Endothelial cell of hepatic sinusoid (primary cell): Measurements from ENCODE around the gene RAD51B.

ENCODE experiments used
- in situ Hi-C: cut with HindIII; loops from 2 replicates; pipeline ENCODE4 v1.10.0; 2017; ENCODE audit warnings: low sequenced_read_pairs

Gene RAD51B

GRCh38 chr14:67833403-67833802 lies 13.8 kb downstream of the RAD51B start:
- in situ Hi-C loops, result no loop called here

- in situ Hi-C loops, result no loop called here
These were observed 16.0 kb downstream of the RAD51B start for GRCh38 chr14:67835596-67835995.

DNA sequence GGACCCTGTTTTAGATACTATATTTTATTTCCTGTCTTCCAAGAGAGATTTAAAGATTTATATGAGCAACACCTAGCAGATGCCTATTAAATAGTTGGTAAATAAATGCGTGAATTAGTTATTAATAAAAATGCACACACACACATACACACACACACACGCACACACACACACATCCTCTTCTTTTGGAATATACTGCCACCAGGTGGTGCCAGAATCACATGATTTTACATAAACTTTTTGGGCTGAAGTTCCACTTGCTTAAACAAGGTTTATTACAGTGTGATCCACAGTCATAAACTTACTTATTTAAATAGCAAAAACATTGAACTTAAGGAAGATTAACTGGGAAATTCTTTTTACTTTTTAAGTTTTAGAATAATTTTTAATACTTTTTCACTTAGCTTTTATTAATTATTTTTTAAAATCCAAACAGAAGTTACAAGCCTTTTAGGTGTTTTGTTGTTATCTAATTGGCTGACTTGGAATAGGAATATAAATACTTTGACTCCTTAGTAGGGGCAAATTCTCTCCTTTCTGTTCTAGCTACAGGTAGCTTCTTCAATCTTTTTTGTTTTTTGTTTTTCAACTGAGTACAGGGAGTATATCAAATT lies 17.5 kb downstream of the RAD51B start:
- in situ Hi-C loops, result no loop called here

- in situ Hi-C loops, result no loop called here
These were observed 26.5 kb downstream of the RAD51B start for GRCh38 chr14:67846029-67846610.

- in situ Hi-C loops, result no loop called here
These were observed 30.7 kb downstream of the RAD51B start for GRCh38 chr14:67850066-67850830.

DNA sequence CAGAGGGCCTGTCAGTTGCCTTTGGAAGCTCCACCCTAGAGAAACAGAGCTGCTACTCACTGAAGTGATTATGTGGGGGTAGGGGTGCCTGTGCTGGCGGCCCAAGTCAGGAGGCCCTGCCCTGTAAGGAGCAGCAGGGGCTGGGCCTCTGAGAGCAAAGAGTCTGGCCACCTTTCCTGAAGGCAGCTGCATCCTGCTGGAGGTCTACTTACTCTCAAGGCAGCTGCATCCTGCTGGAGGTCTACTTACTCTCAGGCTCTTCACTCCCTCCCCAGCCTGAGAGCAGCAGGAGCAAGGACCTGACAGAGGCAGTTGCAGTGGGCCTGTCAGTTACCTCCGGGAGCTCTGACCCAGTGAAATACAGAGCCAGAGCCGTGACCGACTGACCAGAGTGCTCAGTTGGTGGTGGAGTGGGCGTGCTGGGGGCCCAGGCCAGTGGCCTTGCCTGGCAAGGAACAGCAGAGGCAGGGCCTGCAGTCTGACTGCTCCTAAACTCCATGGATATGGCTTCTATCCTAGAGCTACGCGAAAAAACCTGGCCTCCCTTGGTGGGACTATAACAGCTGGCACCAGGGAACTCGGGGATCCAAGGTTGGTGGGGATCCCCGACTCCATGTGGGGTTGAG lies 32.3 kb downstream of the RAD51B start:
- in situ Hi-C loops, result no loop called here

DNA sequence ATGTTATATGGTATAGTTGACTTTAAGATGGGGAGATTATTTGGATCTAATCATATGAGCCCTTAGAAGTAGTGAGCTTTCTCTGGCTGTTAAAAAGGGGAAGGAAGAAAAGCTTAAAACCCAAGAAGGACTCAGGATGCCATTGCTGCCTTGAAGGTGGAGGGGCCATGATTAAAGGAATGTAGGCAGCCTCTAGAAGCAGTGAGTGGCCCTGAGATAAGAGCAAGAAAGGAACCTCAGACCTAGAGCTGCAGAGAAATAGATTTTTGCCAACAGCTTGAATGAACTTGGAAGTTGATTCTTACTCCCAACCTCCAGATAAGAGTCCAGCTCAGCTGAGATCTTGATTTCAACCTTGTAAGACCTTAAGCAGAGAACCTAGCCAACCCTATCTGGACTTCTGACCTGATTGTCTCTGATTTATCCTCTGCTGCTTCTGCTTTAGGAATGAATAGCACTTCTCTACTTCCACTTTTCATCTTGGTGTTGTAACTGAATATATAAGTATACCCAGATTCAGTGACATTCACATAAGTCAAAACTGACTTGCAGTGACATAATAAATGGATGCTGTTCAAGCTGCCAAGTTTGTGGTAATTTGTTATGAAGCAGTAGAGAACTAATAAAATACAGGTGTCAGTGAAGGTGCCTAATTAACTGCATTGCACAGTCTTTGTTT lies 33.5 kb downstream of the RAD51B start:
- in situ Hi-C loops, result no loop called here

GRCh38 chr14:67853715-67854114 lies 34.1 kb downstream of the RAD51B start:
- in situ Hi-C loops, result no loop called here

GRCh38 chr14:67856827-67857226 lies 37.2 kb downstream of the RAD51B start:
- in situ Hi-C loops, result no loop called here

GRCh38 chr14:67857778-67858350 lies 38.3 kb downstream of the RAD51B start:
- in situ Hi-C loops, result no loop called here

- in situ Hi-C loops, result no loop called here
These were observed 39.7 kb downstream of the RAD51B start for GRCh38 chr14:67859169-67859749.

DNA sequence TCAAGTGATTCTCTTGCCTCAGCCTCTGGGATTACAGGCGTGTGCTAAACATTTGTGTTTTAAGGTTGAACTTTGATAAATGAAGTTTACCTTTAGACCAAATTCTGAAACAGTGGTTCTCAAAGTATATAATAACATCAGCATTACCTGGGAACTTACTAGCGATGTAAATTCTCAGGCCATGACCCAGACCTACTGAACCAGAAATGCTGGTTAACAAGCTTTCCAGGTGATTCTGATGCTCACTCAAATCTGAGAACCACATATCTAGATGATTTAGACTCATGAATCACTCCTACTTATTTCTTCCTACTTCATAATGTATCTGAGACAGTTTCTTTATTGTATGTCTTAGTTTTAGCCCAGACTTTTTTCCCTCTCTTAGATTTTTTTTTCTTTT lies 43.6 kb downstream of the RAD51B start:
- in situ Hi-C loops, result no loop called here

DNA sequence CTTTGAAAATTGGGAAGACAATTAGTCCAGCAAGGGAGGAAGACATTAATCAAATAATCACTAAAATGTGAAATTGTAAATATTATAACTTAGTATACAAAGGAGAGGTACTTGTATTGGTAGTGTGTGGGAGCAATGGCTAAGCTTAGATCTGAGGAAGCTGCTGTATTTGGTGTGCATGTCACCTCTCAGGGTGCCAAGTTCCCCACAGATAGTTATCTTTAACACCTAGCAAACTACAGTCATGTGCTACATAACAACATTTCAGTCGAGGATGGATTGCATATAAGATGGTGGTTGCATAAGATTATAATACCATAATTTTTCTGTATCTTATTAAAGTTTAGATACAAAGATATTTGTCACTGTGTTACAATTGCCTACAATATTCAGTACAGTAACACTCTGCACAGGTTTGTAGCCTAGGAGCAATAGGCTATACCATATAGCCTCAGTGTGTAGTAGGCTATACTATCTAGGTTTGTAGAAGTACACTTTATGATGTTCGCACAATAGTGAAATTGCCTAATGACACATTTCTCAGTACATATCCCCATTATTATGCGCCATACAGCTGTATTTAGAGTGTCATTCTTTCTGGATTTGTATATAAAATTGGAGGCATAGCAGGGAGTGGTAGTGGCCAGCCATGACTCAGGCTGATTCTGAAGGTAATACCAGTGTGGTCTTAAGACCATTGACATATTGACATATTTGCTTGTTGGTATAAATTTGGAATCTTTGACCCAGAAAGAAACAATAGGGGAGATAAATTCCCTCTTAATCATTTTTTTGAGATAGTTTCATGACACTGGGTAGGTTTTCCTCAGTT lies 55.8 kb downstream of the RAD51B start:
- in situ Hi-C loops, result no loop called here

DNA sequence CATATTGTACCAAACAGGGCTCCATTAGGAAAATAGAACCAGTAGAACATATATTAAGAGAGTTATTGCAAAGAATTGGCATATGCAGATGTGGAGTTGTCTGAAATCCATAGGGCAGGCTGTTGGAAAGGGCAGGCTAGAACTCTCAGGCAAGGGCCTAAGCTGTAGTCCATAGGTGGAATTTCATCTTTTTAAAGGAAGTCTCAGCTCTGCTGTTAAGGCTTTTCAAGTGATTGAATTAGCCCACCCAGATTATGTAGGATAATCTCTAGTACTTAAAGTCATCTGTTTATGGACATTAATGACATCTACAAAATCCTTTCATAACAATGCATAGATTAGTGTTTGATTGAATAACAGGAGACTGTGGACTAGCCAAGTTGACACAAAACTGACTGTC lies 59.4 kb downstream of the RAD51B start:
- in situ Hi-C loops, result no loop called here

GRCh38 chr14:67881225-67881624 lies 61.6 kb downstream of the RAD51B start:
- in situ Hi-C loops, result no loop called here

DNA sequence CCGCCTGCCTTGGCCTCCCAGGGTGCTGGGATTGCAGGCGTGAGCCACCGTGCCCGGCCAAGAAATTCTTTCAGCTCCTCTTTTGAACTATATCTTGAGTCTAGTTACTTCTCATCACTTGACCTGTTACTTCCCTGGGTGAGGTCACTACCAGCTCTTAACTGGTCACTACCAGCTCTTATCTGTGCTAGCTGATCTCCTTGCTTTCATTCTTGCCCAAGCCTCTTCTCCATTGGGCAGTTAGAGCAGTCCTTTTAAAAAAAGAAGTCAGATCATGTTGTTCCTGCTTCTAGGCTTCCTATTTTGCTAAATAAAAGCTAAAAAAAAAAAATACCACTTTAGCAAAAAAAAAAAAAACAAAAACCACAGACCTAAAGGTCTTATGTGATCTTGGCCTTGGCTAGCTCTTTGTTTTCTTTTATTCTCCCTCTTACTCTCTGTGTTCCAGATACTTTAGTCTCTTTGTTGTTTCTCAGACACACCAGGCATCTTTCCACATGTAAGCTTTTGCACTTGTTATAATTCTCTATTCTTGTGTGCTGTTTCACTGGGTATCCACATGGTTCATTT lies 63.5 kb downstream of the RAD51B start:
- in situ Hi-C loops, result no loop called here

- in situ Hi-C loops, result no loop called here
These were observed 64.1 kb downstream of the RAD51B start for GRCh38 chr14:67883717-67884116.

DNA sequence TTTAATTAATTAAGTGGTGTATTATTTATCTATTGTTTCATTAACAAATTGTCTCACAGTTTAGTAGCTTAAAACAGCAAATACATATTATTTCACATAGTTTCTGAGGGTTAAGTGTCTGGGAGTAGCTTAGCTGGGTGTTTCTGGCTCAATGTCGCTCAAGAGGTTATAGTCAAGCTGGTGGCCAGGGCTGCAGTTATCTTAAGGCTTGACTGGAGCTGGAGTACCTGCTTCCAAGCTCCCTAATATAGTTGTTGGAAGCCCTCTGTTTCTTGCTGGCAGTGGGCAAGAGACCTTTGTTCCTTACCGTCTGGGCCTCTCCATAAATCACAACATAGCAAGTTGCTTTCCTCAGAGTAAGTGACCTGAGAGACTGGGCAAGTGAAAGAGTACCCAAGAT lies 66.6 kb downstream of the RAD51B start:
- in situ Hi-C loops, result no loop called here

- in situ Hi-C loops, result no loop called here
These were observed 67.9 kb downstream of the RAD51B start for GRCh38 chr14:67887478-67887877.
